ENCODE results near the gene SEC24D.
"Not testable (repeated sequence)": the region's sequence is repeated elsewhere in the genome, so short reads cannot be mapped to it uniquely, and the experiment has no call there.

SEC24D gene

GRCh38 chr4:118803253-118803652, 32.7 kb downstream of the SEC24D start:
- H3K27ac ChIP-seq, result no peak overlapping the region
- no peak for TF ChIP-seq CTCF (conservative IDR thresholded peaks at IDR 0.05)

GRCh38 chr4:118801895-118802575, 33.9 kb downstream of the SEC24D start:
- no peak overlapping the region for H3K27ac ChIP-seq
- TF ChIP-seq CTCF (conservative IDR thresholded peaks at IDR 0.05), result no peak

- no peak for TF ChIP-seq CTCF (conservative IDR thresholded peaks at IDR 0.05)
- no peak overlapping the region for H3K27ac ChIP-seq
These were observed 36.5 kb downstream of the SEC24D start for GRCh38 chr4:118799231-118799942.

GRCh38 chr4:118798658-118799057, 37.3 kb downstream of the SEC24D start:
- H3K27ac ChIP-seq, result no peak overlapping the region
- no peak for TF ChIP-seq CTCF (conservative IDR thresholded peaks at IDR 0.05)

- TF ChIP-seq CTCF (conservative IDR thresholded peaks at IDR 0.05), result no peak
- no peak overlapping the region for H3K27ac ChIP-seq
These were observed 38.3 kb downstream of the SEC24D start for GRCh38 chr4:118797558-118798142.

GRCh38 chr4:118791690-118792446, 44.1 kb downstream of the SEC24D start:
- H3K27ac ChIP-seq, result not testable (repeated sequence)

- H3K27ac ChIP-seq, result peak overlapping the region; percentile 56
- TF ChIP-seq CTCF (conservative IDR thresholded peaks at IDR 0.05), result no peak
These were observed 45.4 kb downstream of the SEC24D start for GRCh38 chr4:118790544-118790943.
